ENCODE measurements around the gene OSTN. TPM values are rescaled to one million over a fixed set of nuclear protein-coding genes. Genes with fewer than 3 reads are reported as not detected.

Gene OSTN, protein sequence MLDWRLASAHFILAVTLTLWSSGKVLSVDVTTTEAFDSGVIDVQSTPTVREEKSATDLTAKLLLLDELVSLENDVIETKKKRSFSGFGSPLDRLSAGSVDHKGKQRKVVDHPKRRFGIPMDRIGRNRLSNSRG
- total RNA-seq (not detected), total RNA-seq (0 to 0.09 (median 0) reads per million in 172 experiments)
- not detected for polyA plus RNA-seq (2013, experiment 1 of 2)
- 0.08 TPM for polyA plus RNA-seq (2013, experiment 2 of 2)

DNA sequence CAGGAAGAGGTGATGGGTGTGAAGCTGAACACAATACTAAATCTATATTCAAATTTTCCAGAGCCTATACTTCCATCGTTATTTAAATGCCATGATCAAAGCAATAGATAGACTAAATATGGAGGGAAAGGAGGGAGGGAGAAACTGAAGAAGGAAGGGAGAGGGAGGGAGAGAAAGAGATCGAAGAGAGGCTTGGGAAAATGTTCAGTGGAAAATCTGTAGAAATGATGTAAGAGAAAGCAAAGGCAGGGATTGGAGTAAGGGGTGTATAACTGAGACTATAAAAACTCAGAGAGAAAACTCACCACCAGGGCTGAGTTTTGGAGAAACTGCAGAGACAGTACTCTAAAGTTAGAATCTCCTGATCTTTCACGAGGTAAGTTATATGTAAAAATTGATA lies at the start of gene OSTN:
OSTN (plus strand) TSS at position 310 of the 400 bp plus-strand sequence. CDS start 13,292 bp downstream, outside the sequence.
- intact Hi-C loops (cut with DNase I, micrococcal nuclease): no loop called here
- Mint-ChIP-seq H3K4me3 (no peak within 1 kb of the TSS), H3K9me3 (no peaks in the 10 kb centered on the region), H3K27me3 (no peaks in the 10 kb centered on the region), H3K36me3 (ENCODE audit: low read depth) (no peaks in the 10 kb centered on the region), H3K4me1 (ENCODE audit: low read depth) (no peaks in the 10 kb centered on the region), H3K27ac (no peak within 1 kb of the TSS)
- ChIA-PET CTCF (no interaction called here), POLR2A (no interaction called here)
- Histone ChIP-seq H3K27ac (ENCODE audit: low read depth in 1 of 2, low read length in 2 of 2) (no peak within 1 kb of the TSS), H3K4me3 (ENCODE audit: low read length) (no peak within 1 kb of the TSS), H3K4me1 (ENCODE audit: insufficient read depth, low read length) (no peaks in the 10 kb centered on the region), H3K27me3 (ENCODE audit: control insufficient read depth in 1 of 2, insufficient read depth in 2 of 2, low read length in 2 of 2) (no peaks in the 10 kb centered on the region), H3K9me3 (ENCODE audit: control insufficient read depth in 1 of 2, insufficient read depth in 1 of 2, low read length in 2 of 2) (peaks cover 0 to 6% of the 10 kb centered on the region in 2 experiments), H3K36me3 (ENCODE audit: insufficient read depth, low read length) (no peaks in the 10 kb centered on the region)
- ATAC-seq (ENCODE audit: poor library complexity) (no peak), DNase-seq (no peak)
- TF ChIP-seq, protein P1, sequence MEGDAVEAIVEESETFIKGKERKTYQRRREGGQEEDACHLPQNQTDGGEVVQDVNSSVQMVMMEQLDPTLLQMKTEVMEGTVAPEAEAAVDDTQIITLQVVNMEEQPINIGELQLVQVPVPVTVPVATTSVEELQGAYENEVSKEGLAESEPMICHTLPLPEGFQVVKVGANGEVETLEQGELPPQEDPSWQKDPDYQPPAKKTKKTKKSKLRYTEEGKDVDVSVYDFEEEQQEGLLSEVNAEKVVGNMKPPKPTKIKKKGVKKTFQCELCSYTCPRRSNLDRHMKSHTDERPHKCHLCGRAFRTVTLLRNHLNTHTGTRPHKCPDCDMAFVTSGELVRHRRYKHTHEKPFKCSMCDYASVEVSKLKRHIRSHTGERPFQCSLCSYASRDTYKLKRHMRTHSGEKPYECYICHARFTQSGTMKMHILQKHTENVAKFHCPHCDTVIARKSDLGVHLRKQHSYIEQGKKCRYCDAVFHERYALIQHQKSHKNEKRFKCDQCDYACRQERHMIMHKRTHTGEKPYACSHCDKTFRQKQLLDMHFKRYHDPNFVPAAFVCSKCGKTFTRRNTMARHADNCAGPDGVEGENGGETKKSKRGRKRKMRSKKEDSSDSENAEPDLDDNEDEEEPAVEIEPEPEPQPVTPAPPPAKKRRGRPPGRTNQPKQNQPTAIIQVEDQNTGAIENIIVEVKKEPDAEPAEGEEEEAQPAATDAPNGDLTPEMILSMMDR (IDR thresholded peaks at IDR 0.05): no peak

DNA sequence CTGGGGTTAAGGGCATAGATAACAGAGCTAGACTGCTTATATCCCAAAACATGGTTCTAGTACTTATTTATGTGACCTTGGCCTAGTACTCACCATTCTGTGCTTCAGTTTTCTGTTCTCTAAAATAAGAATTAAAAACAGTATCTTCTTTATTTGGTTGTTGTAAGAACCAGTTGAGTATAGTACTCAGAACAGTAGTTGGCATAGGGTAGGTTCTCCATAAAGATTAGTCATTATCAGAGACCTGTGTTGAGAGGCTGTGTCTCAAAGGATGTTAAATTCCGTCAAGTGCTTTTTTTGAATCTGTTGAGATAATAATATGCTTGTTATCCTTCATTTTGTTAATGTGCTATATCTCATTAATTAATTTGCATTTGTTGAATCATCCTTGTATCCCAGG lies 47.4 kb upstream of the OSTN start:
- intact Hi-C loops (cut with DNase I, micrococcal nuclease): no loop called here
- DNase-seq (no peak), ATAC-seq (ENCODE audit: poor library complexity) (no peak)
- no peaks in the 10 kb centered on the region for H3K4me1 ChIP-seq (ENCODE audit: insufficient read depth, low read length)
- peaks cover 3 to 17% of the 10 kb centered on the region in 2 experiments for H3K9me3 ChIP-seq (ENCODE audit: control insufficient read depth in 1 of 2, insufficient read depth in 1 of 2, low read length in 2 of 2)
- H3K27me3 ChIP-seq (ENCODE audit: control insufficient read depth in 1 of 2, insufficient read depth in 2 of 2, low read length in 2 of 2): no peaks in the 10 kb centered on the region
- Mint-ChIP-seq H3K36me3 (ENCODE audit: low read depth) (no peaks in the 10 kb centered on the region), H3K9me3 (peaks cover 14% of the 10 kb centered on the region), H3K4me1 (ENCODE audit: low read depth) (no peaks in the 10 kb centered on the region), H3K4me3 (no peak overlapping the region), H3K27me3 (no peaks in the 10 kb centered on the region), H3K27ac (no peak overlapping the region)
- H3K27ac ChIP-seq (ENCODE audit: low read depth in 1 of 2, low read length in 2 of 2): no peak overlapping the region
- H3K4me3 ChIP-seq (ENCODE audit: low read length): no peak overlapping the region
- no peaks in the 10 kb centered on the region for H3K36me3 ChIP-seq (ENCODE audit: insufficient read depth, low read length)
- POLR2A ChIA-PET: no interaction called here
- CTCF ChIA-PET: interaction anchor here (0.7 kb wide), 1 partner anchor 54 kb away, joined by 3 read pairs; no protein-coding TSS in a partner anchor
- TF ChIP-seq, protein P1 (IDR thresholded peaks at IDR 0.05): no peak

DNA sequence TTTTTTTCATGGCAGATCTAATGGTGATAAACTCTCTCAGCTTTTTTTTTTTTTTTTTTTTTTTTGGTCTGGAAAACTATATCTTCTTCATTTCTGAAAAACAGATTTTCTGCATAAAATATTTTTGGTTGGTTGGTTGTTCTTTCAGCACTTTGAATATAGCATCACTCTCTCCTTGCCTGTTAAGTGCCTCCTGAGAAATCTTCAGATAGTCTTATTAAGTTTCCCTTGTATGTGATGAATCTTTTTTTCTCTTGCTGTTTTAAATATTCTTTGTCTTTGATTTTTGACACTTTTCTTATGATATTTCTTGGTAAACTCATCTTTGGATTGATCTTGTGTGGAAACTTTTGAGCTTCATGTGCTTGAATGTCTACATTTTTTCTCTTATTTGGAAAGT lies 44.2 kb upstream of the OSTN start:
- CTCF ChIA-PET: no interaction called here
- no peak overlapping the region for H3K27ac ChIP-seq (ENCODE audit: low read depth in 1 of 2, low read length in 2 of 2)
- no peaks in the 10 kb centered on the region for H3K36me3 ChIP-seq (ENCODE audit: insufficient read depth, low read length)
- intact Hi-C loops (cut with DNase I, micrococcal nuclease): no loop called here
- H3K27me3 ChIP-seq (ENCODE audit: control insufficient read depth in 1 of 2, insufficient read depth in 2 of 2, low read length in 2 of 2): no peaks in the 10 kb centered on the region
- TF ChIP-seq, protein P1 (IDR thresholded peaks at IDR 0.05): no peak
- Mint-ChIP-seq H3K4me1 (ENCODE audit: low read depth) (no peaks in the 10 kb centered on the region), H3K27ac (no peak overlapping the region), H3K27me3 (no peaks in the 10 kb centered on the region), H3K9me3 (peaks cover 13% of the 10 kb centered on the region), H3K4me3 (no peak overlapping the region), H3K36me3 (ENCODE audit: low read depth) (no peaks in the 10 kb centered on the region)
- H3K4me1 ChIP-seq (ENCODE audit: insufficient read depth, low read length): no peaks in the 10 kb centered on the region
- H3K9me3 ChIP-seq (ENCODE audit: control insufficient read depth in 1 of 2, insufficient read depth in 1 of 2, low read length in 2 of 2): peaks cover 0 to 17% of the 10 kb centered on the region in 2 experiments
- DNase-seq: no peak
- ATAC-seq (ENCODE audit: poor library complexity): no peak
- POLR2A ChIA-PET: no interaction called here
- H3K4me3 ChIP-seq (ENCODE audit: low read length): no peak overlapping the region
